H1 (cell line): ENCODE data around the gene GJB4. TPM values are rescaled to one million over a fixed set of nuclear protein-coding genes. Genes with fewer than 3 reads are reported as not detected.

Experiments used
- USF2 ChIP-seq: IDR thresholded peaks from 2 replicates; pipeline ENCODE4 v1.6.1; 2011; ENCODE audit warnings: low read length, improper control_type of control experiment
- polyA plus RNA-seq, 7 experiments: library from polyadenylated mRNA; depleted of rRNA in 3 of 7; stranded (reverse) in 5 of 7; unstranded in 2 of 7; fragments of >200 nt in 5 of 7; fragments of 200-250 nt in 2 of 7; gene quantifications; 1 replicate in 5 of 7; 2 replicates in 1 of 7; 4 replicates in 1 of 7; pipeline versions ENCODE4 v1.2.1 to v1.2.3, GENCODE V29; 2011 to 2013; ENCODE audit warnings: missing spikeins in 2 of 7, mixed read lengths in 2 of 7
- total RNA-seq: library from RNA; stranded (reverse); fragmentation: NEBNext Ultra II Directional; extraction: Animal tissue kit (Norgen Biotek cat#: 25700); gene quantifications from 2 replicates; pipeline ENCODE4 v1.2.1, GENCODE V29; 2021

GJB4 gene
- total and polyA plus RNA-seq, 2 of the 8 experiments (the other 6 are each of a cell fraction or from before 2014, with no cell fraction given), result 0.20 to 0.41 TPM

DNA sequence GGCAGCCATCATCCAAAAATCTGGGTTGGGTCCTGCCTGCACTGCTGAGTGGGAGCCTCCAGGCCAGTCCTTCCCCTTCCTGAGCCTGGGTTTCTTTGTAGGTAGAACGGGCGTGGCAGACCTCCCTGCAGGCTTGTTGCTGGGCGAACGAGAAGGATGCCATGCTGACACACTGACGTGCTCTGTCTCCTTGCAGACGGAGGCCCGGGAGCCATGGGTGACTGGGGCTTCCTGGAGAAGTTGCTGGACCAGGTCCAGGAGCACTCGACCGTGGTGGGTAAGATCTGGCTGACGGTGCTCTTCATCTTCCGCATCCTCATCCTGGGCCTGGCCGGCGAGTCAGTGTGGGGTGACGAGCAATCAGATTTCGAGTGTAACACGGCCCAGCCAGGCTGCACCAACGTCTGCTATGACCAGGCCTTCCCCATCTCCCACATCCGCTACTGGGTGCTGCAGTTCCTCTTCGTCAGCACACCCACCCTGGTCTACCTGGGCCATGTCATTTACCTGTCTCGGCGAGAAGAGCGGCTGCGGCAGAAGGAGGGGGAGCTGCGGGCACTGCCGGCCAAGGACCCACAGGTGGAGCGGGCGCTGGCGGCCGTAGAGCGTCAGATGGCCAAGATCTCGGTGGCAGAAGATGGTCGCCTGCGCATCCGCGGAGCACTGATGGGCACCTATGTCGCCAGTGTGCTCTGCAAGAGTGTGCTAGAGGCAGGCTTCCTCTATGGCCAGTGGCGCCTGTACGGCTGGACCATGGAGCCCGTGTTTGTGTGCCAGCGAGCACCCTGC, 34.7 kb downstream of the GJB4 start (continued):
- no peak for TF ChIP-seq USF2
- TF ChIP-seq, all 59 proteins: peak for 0
